H1 (cell line): ENCODE results near the gene CDC42EP4. TPM values are rescaled to one million over a fixed set of nuclear protein-coding genes. Genes with fewer than 3 reads are reported as not detected.

ENCODE experiments used
- CTCF ChIA-PET: fragments of 300-600 bp; sonication (Branson Sonifier 250); formaldehyde crosslinking; loops from one replicate; lab custom pipeline; 2021; ENCODE audit not compliant: partially characterized antibody; lab: Charles Lee
- POLR2A ChIA-PET: fragments of 300-600 bp; sonication (Branson Sonifier 250); formaldehyde crosslinking; loops from one replicate; lab custom pipeline; 2021; ENCODE audit warnings: inconsistent platforms; ENCODE audit not compliant: partially characterized antibody; lab: Charles Lee
- DNase-seq, 2 experiments: peaks; one replicate each; pipeline versions ENCODE4 v3.0.0 to v3.0.0-alpha.2; 2010 to 2022; ENCODE audit warnings: low spot score in 2 of 2, low read depth in 1 of 2, mixed read lengths in 1 of 2
- FAIRE-seq: peaks from 2 replicates; lab custom pipeline; 2011; peaks lifted over from hg19 to GRCh38; lab: Jason Lieb, UNC
- H2AFZ ChIP-seq: 2 replicates; pipeline ENCODE4 v1.8.1; 2012; ENCODE audit warnings: low read length, inconsistent platforms
- H2AK5ac ChIP-seq: 2 replicates; pipeline ENCODE4 v1.6.1; 2013; ENCODE audit warnings: low read depth, low read length
- H2BK120ac ChIP-seq: replicated peaks from 2 replicates; pipeline ENCODE3; 2013; ENCODE audit warnings: low read depth, low read length, inconsistent platforms
- H2BK12ac ChIP-seq: 2 replicates; pipeline ENCODE4 v1.6.1; 2013; ENCODE audit warnings: low read depth, low read length
- H2BK15ac ChIP-seq: 2 replicates; pipeline ENCODE4 v1.6.1; 2013; ENCODE audit warnings: low read length
- H2BK20ac ChIP-seq: 2 replicates; pipeline ENCODE4 v1.6.1; 2013; ENCODE audit warnings: low read length
- H2BK5ac ChIP-seq: 2 replicates; pipeline ENCODE4 v1.6.1; 2013; ENCODE audit warnings: low read depth, low read length
- H3K14ac ChIP-seq: 2 replicates; pipeline ENCODE4 v1.6.1; 2013; ENCODE audit warnings: inconsistent platforms; ENCODE audit not compliant: insufficient read length
- H3K18ac ChIP-seq: 2 replicates; pipeline ENCODE4 v1.6.1; 2013; ENCODE audit warnings: low read length; ENCODE audit errors: extremely low read depth
- H3K23ac ChIP-seq: 2 replicates; pipeline ENCODE4 v1.6.1; 2013; ENCODE audit warnings: inconsistent platforms; ENCODE audit not compliant: insufficient read length
- H3K23me2 ChIP-seq: 2 replicates; pipeline ENCODE4 v1.6.1; 2013; ENCODE audit warnings: low read depth, low read length
- H3K27ac ChIP-seq: 2 replicates; pipeline ENCODE4 v1.6.1; 2011; ENCODE audit warnings: low read depth, low read length, inconsistent platforms
- H3K27me3 ChIP-seq, 4 experiments: replicated peaks in 1 of 4; 1 replicate in 1 of 4; 2 replicates in 3 of 4; pipeline versions ENCODE4 v1.6.1 to v1.8.1; 2011 to 2013; ENCODE audit warnings: low read length in 3 of 4, mild to moderate bottlenecking in 3 of 4, inconsistent platforms in 2 of 4, mixed read lengths in 2 of 4, moderate library complexity in 1 of 4; ENCODE audit not compliant: control insufficient read depth in 3 of 4, insufficient read depth in 3 of 4; ENCODE audit errors: extremely low read depth in 1 of 4
- H3K36me3 ChIP-seq, 4 experiments: 2 replicates each; pipeline versions ENCODE4 v1.6.1 to v1.8.1; 2011 to 2013; ENCODE audit warnings: mild to moderate bottlenecking in 4 of 4, low read length in 3 of 4, moderate library complexity in 2 of 4, control low read depth in 1 of 4, inconsistent platforms in 1 of 4; ENCODE audit not compliant: insufficient read depth in 4 of 4, control insufficient read depth in 2 of 4
- H3K4ac ChIP-seq: replicated peaks from 2 replicates; pipeline ENCODE3; 2013; ENCODE audit warnings: low read length, low read depth, mixed read lengths, inconsistent platforms; ENCODE audit not compliant: insufficient read length
- H3K4me1 ChIP-seq, 4 experiments: replicated peaks in 1 of 4; 1 replicate in 1 of 4; 2 replicates in 3 of 4; pipeline versions ENCODE4 v1.6.1 to v1.8.1; 2011 to 2013; ENCODE audit warnings: low read length in 3 of 4, inconsistent platforms in 2 of 4, mixed read lengths in 1 of 4; ENCODE audit not compliant: insufficient read depth in 4 of 4, control insufficient read depth in 3 of 4
- H3K4me2 ChIP-seq, 2 experiments: 2 replicates each; pipeline versions ENCODE4 v1.6.1 to v1.8.1; 2011 to 2013; ENCODE audit warnings: low read depth in 2 of 2, low read length in 2 of 2, control low read depth in 1 of 2, inconsistent platforms in 1 of 2, mild to moderate bottlenecking in 1 of 2; ENCODE audit not compliant: insufficient read depth in 1 of 2
- H3K4me3 ChIP-seq, 4 experiments: fragments of 200-600, 300-600 bp in 1 of 4; sonication (generic), shearing (Covaris generic), sonication (Bioruptor Twin) in 1 of 4; 2 replicates each; pipeline versions ENCODE4 v1.5.1 to v1.8.1; 2011 to 2016; ENCODE audit warnings: low read length in 4 of 4, low read depth in 3 of 4, control low read depth in 2 of 4, inconsistent platforms in 2 of 4, mild to moderate bottlenecking in 2 of 4, mixed read lengths in 1 of 4, moderate library complexity in 1 of 4; ENCODE audit not compliant: insufficient read depth in 2 of 4; ENCODE audit errors: extremely low read depth in 1 of 4
- H3K56ac ChIP-seq: replicated peaks from 2 replicates; pipeline ENCODE3; 2013; ENCODE audit warnings: low read depth, mild to moderate bottlenecking, mixed read lengths, low read length, inconsistent platforms; ENCODE audit not compliant: insufficient read length
- H3K79me1 ChIP-seq: 2 replicates; pipeline ENCODE4 v1.6.1; 2013; ENCODE audit warnings: low read depth, low read length, control low read depth
- H3K79me2 ChIP-seq, 2 experiments: 2 replicates each; pipeline versions ENCODE4 v1.6.1 to v1.8.1; 2012 to 2013; ENCODE audit warnings: low read length in 2 of 2, mild to moderate bottlenecking in 2 of 2, inconsistent platforms in 1 of 2; ENCODE audit not compliant: insufficient read depth in 2 of 2, control insufficient read depth in 1 of 2
- H3K9ac ChIP-seq, 4 experiments: replicated peaks in 1 of 4; 1 replicate in 1 of 4; 2 replicates in 3 of 4; pipeline versions ENCODE4 v1.6.1 to v1.8.1; 2011 to 2013; ENCODE audit warnings: low read depth in 3 of 4, low read length in 3 of 4, control low read depth in 2 of 4, mild to moderate bottlenecking in 2 of 4, moderate library complexity in 2 of 4, inconsistent platforms in 1 of 4; ENCODE audit errors: extremely low read depth in 1 of 4
- H3K9me3 ChIP-seq, 2 experiments: 2 replicates each; pipeline versions ENCODE4 v1.6.1 to v1.8.1; 2012 to 2013; ENCODE audit warnings: mild to moderate bottlenecking in 2 of 2, moderate library complexity in 2 of 2, control low read depth in 1 of 2, inconsistent platforms in 1 of 2, low read depth in 1 of 2, low read length in 1 of 2, mixed read lengths in 1 of 2; ENCODE audit not compliant: insufficient read depth in 2 of 2
- H4K20me1 ChIP-seq, 2 experiments: replicated peaks in 1 of 2; 2 replicates each; pipeline versions ENCODE3 to v1.8.1; 2011 to 2013; ENCODE audit warnings: inconsistent platforms in 2 of 2, low read length in 2 of 2, mild to moderate bottlenecking in 1 of 2; ENCODE audit not compliant: insufficient read depth in 2 of 2, control insufficient read depth in 1 of 2
- H4K5ac ChIP-seq: 2 replicates; pipeline ENCODE4 v1.6.1; 2013; ENCODE audit warnings: low read length, low read depth, mixed read lengths, inconsistent platforms; ENCODE audit not compliant: insufficient read length
- H4K8ac ChIP-seq: 2 replicates; pipeline ENCODE4 v1.8.0; 2013; ENCODE audit warnings: mild to moderate bottlenecking, moderate library complexity, low read length, inconsistent platforms; ENCODE audit not compliant: insufficient read depth; ENCODE audit errors: extremely low read depth
- H4K91ac ChIP-seq: replicated peaks from 2 replicates; pipeline ENCODE3; 2013; ENCODE audit warnings: low read length, mixed read lengths, inconsistent platforms; ENCODE audit not compliant: insufficient read length
- BRCA1 ChIP-seq: IDR thresholded peaks from 2 replicates; pipeline ENCODE4 v1.6.1; 2012; ENCODE audit warnings: low read depth, low read length, improper control_type of control experiment
- CTCF ChIP-seq, 3 experiments: IDR thresholded peaks; 1 replicate in 2 of 3; 2 replicates in 1 of 3; pipeline versions ENCODE4 v1.5.1 to v1.6.1; 2011; ENCODE audit warnings: low read length in 3 of 3, mild to moderate bottlenecking in 3 of 3, inconsistent platforms in 2 of 3, low read depth in 1 of 3, moderate library complexity in 1 of 3; ENCODE audit not compliant: insufficient read depth in 1 of 3; ENCODE audit errors: control extremely low read depth in 1 of 3
- KDM5A ChIP-seq: fragments of 200-600 bp; IDR thresholded peaks from 2 replicates; pipeline ENCODE4 v1.7.1; 2012; ENCODE audit warnings: mild to moderate bottlenecking, low read length, inconsistent platforms, mixed read lengths
- MAFK ChIP-seq: IDR thresholded peaks from 2 replicates; pipeline ENCODE4 v1.6.1; 2012; ENCODE audit warnings: low read depth, mild to moderate bottlenecking, improper control_type of control experiment, low read length
- SIN3A ChIP-seq, 2 experiments: IDR thresholded peaks in 1 of 2; conservative IDR thresholded peaks in 1 of 2; 2 replicates each; pipeline ENCODE4 v1.6.1; 2011 to 2012; ENCODE audit warnings: low read length in 2 of 2, improper control_type of control experiment in 1 of 2, low read depth in 1 of 2, mild to moderate bottlenecking in 1 of 2
- SP1 ChIP-seq: IDR thresholded peaks from 2 replicates; pipeline ENCODE4 v1.6.1; 2011; ENCODE audit warnings: low read depth, low read length
- TAF7 ChIP-seq: optimal IDR thresholded peaks from 2 replicates; pipeline ENCODE3; 2011; ENCODE audit warnings: low read depth, mild to moderate bottlenecking, inconsistent platforms, low read length, moderate library complexity, borderline replicate concordance
- TCF12 ChIP-seq: IDR thresholded peaks from 2 replicates; pipeline ENCODE4 v1.6.1; 2011; ENCODE audit warnings: low read depth, mild to moderate bottlenecking, low read length
- WGBS, 2 experiments: shearing (Covaris generic) in 1 of 2; methylation state at CpG; one replicate each; pipeline versions ENCODE4 v1.1.6 to v1.1.7; 2013 to 2015; ENCODE audit warnings: low lambda C conversion rate in 2 of 2, mixed read lengths in 2 of 2, inconsistent platforms in 1 of 2, low coverage in 1 of 2, missing lambda C conversion rate in 1 of 2; ENCODE audit not compliant: insufficient replicate concordance in 2 of 2, insufficient coverage in 1 of 2, insufficient read length in 1 of 2; ENCODE audit errors: extremely low coverage in 1 of 2, missing lambda C conversion rate in 1 of 2; 5-methylcytosine and 5-hydroxymethylcytosine counted together
- polyA plus RNA-seq, 7 experiments: library from polyadenylated mRNA; depleted of rRNA in 3 of 7; stranded (reverse) in 5 of 7; unstranded in 2 of 7; fragments of >200 nt in 5 of 7; fragments of 200-250 nt in 2 of 7; gene quantifications; 1 replicate in 5 of 7; 2 replicates in 1 of 7; 4 replicates in 1 of 7; pipeline versions ENCODE4 v1.2.1 to v1.2.3, GENCODE V29; 2011 to 2013; ENCODE audit warnings: missing spikeins in 2 of 7, mixed read lengths in 2 of 7
- total RNA-seq: library from RNA; stranded (reverse); fragmentation: NEBNext Ultra II Directional; extraction: Animal tissue kit (Norgen Biotek cat#: 25700); gene quantifications from 2 replicates; pipeline ENCODE4 v1.2.1, GENCODE V29; 2021
- TF ChIP-seq, protein P1 (sequence below): IDR thresholded peaks from 2 replicates; pipeline ENCODE4 v1.6.1; 2012; ENCODE audit warnings: inconsistent platforms

The CDC42EP4 gene
- total and polyA plus RNA-seq, 2 of the 8 experiments (the other 6 are each of a cell fraction or from before 2014, with no cell fraction given), result 8.8 to 12.6 TPM

DNA sequence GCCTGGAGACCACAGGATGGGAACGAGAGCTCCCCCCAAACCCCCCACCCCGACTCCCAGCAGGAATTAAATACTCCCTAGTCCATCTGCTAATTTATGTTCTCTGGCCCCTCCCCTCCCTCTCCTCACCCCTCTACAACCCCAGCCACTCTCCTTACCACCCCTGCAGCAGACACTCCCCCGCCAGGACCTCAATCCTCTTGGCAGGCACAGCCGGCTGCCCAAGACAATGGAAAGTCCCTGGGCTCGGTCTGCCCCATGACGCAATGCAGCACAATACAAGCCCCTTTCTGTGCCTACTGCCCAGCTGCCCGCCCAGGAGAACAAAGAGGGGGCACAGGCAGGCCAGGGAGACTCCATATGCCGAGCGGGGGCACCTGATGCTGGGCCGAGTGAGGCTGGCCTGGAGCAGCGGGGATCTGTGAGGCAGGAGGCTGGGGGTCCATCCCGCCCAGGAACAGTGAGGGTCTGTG is 30.3 kb upstream of the CDC42EP4 start:
- ChIA-PET CTCF (interaction anchor here (0.9 to 5.4 kb wide), 13 partner anchors 9 to 263 kb away, joined by 3 to 53 read pairs (median 4); partner anchors contain the start of gene CDC42EP4), POLR2A (interaction anchor here (0.7 to 4.5 kb wide), 14 partner anchors 10 to 116 kb away, joined by 3 to 49 read pairs (median 4); partner anchors contain the start of gene CDC42EP4)
- Histone ChIP-seq H3K9ac (peak overlapping the region in 2 of 4 experiments; percentile 47 to 56; a peak in 5 of 7 replicates), H3K4me3 (peak overlapping the region in 2 of 4 experiments; percentile 14 to 17; a peak in 3 of 8 replicates), H2BK120ac (peak overlapping the region; percentile 88), H4K5ac (peak overlapping the region; percentile 87), H2BK12ac (peak overlapping the region; percentile 97), H3K4me1 (peaks cover 10 to 33% (median 27%) of the 10 kb centered on the region in 4 experiments), H3K9me3 (no peaks in the 10 kb centered on the region), H2AK5ac (peak overlapping the region; percentile 66; the same call in 1 of the 2 replicates), H3K27me3 (no peaks in the 10 kb centered on the region), H3K79me2 (no peaks in the 10 kb centered on the region), H4K91ac (peak overlapping the region; percentile 99), H2BK5ac (peak overlapping the region; percentile 94), H2BK20ac (peak overlapping the region; percentile 96), H3K23ac (no peak overlapping the region), H3K18ac (peak overlapping the region; percentile 96), H2BK15ac (0 out of 2 replicates have a peak overlapping the region, but pooled peaks have one; percentile 95), H3K36me3 (no peaks in the 10 kb centered on the region; a peak in 1 of 8 replicates), H3K56ac (peak overlapping the region; percentile 55), H3K23me2 (no peaks in the 10 kb centered on the region; the same call in 1 of the 2 replicates), H2AFZ (no peak overlapping the region), H3K14ac (no peak overlapping the region), H3K4ac (peak overlapping the region; percentile 24), H4K8ac (peak overlapping the region; percentile 66), H3K79me1 (no peaks in the 10 kb centered on the region), H4K20me1 (no peaks in the 10 kb centered on the region), H3K27ac (peak overlapping the region; percentile 82), H3K4me2 (peak overlapping the region; percentile 50 to 54)
- DNase-seq (peak; percentile 70 to 78), FAIRE-seq (peak; percentile 66)
- 21% methylated on average over 12 of the region's 12 CpGs; no CpG with 5 or more reads in 1 of the 2 experiments for WGBS, 2 experiments
- TF ChIP-seq TAF7 (peak; percentile 42), SIN3A (conservative IDR thresholded peaks at IDR 0.05 in 1 of 2, IDR thresholded peaks at IDR 0.05 in 1 of 2; ENCODE audit: low read depth in 1 of 2, low read length in 2 of 2) (0 out of 4 replicates have a peak, but pooled peaks of 1 of the 2 experiments have one; percentile 45), CTCF (IDR thresholded peaks at IDR 0.05; ENCODE audit: control extremely low read depth in 1 of 3, insufficient read depth in 1 of 3, low read depth in 1 of 3, low read length in 3 of 3) (no peak), BRCA1 (no peak), SP1 (0 out of 2 replicates have a peak, but pooled peaks have one; percentile 27), KDM5A (no peak), MAFK (no peak), TCF12 (0 out of 2 replicates have a peak, but pooled peaks have one; percentile 64)
- TF ChIP-seq, protein P1, sequence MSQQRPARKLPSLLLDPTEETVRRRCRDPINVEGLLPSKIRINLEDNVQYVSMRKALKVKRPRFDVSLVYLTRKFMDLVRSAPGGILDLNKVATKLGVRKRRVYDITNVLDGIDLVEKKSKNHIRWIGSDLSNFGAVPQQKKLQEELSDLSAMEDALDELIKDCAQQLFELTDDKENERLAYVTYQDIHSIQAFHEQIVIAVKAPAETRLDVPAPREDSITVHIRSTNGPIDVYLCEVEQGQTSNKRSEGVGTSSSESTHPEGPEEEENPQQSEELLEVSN, result no peak
